Thoracic aorta (tissue), 2 donors: ENCODE data around the gene C11orf71. TPM values are rescaled to one million over a fixed set of nuclear protein-coding genes. Genes with fewer than 3 reads are reported as not detected.

ENCODE experiments used
- ATAC-seq: fragments of 150-250 bp; one replicate; pipeline ENCODE4 v1.8.0; 2017; ENCODE audit warnings: low read depth; ENCODE audit not compliant: insufficient number of reproducible peaks, low FRiP score
- DNase-seq: peaks from one replicate; pipeline ENCODE4 v3.0.0-alpha.2; 2020; ENCODE audit warnings: low spot score
- H3K27ac ChIP-seq, 2 donors: fragments of 200-600 bp; sonication (generic); 1 replicate in 1 of 2; 2 replicates in 1 of 2; pipeline ENCODE4 v1.5.1; 2016; ENCODE audit warnings: mild to moderate bottlenecking in 2 of 2, moderate library complexity in 2 of 2
- H3K27me3 ChIP-seq: fragments of 200-600 bp; sonication (generic); replicated peaks from 2 replicates; pipeline ENCODE4 v1.6.0; 2016; ENCODE audit warnings: mild to moderate bottlenecking; ENCODE audit not compliant: insufficient read depth
- H3K36me3 ChIP-seq: fragments of 200-600 bp; sonication (generic); one replicate; pipeline ENCODE4 v1.5.1; 2016
- H3K4me1 ChIP-seq, 2 donors: fragments of 200-600 bp; sonication (generic); 1 replicate in 1 of 2; 2 replicates in 1 of 2; pipeline versions ENCODE4 v1.5.1 to v1.6.0; 2016; ENCODE audit warnings: low read depth in 2 of 2, mild to moderate bottlenecking in 1 of 2; ENCODE audit not compliant: control insufficient read depth in 1 of 2
- H3K4me3 ChIP-seq: fragments of 200-600 bp; sonication (generic); 2 replicates; pipeline ENCODE4 v1.5.1; 2016; ENCODE audit warnings: mild to moderate bottlenecking
- H3K9me3 ChIP-seq: fragments of 200-600 bp; sonication (generic); 2 replicates; pipeline ENCODE4 v1.5.1; 2016
- CTCF ChIP-seq: fragments of 200-600 bp; sonication (generic); IDR thresholded peaks from one replicate; pipeline ENCODE4 v1.5.1; 2019; ENCODE audit warnings: antibody characterized with exemption
- total RNA-seq, 2 donors: library from RNA; depleted of rRNA; stranded (reverse); fragments of >200 nt; gene quantifications; one replicate each; pipeline versions ENCODE4 v1.1.0 to v1.2.3, GENCODE V29; 2016

Gene C11orf71
- total RNA-seq, 2 donors from 2014 or later: 2.9 to 4.1 TPM

- TF ChIP-seq CTCF: no peak
Observed at GRCh38 chr11:114395736-114396135, 4.6 kb downstream of the C11orf71 start.

DNA sequence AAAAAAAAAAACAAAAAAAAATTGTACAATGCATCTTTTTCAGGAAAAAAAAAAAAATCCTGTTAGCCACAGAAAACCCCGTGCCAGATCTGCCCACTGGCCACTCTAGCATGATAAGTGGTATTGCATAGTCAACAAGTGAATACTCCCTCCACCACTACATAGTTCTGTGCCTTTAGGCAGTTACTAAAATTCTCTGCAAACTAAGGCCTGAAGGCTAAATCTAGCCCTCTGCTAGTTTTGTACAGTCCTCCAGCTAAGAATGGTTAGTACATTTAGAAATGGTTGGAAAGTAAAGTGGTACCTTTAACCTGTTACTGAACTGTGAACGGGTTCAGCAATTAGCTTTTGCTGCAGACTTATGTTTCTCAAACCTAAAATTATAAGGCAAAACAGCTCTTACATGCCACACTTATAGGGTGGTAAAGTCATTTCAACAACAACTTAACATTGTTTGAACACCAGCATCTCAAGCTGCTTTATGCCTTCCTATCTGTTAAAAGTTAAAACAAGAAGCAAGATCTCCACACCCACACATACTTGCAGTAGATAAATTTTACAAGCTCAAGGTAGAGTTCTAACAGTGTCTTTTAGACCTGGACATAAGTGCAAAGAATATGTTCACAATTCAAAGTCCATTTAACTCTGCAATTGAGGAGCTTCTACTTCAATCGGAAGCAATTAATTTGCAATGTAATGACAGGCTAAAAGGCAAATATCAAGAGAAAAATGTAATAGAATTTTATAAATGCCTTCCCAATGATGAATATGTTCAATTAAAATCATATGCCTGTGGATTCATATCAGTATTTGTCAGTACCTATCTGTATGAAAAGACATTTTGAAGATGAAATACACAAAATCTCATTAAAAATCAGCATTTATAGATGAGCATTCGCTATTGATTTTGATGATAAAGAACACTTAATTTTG, 7.3 kb downstream of the C11orf71 start:
- Histone ChIP-seq H3K4me3 (no peak overlapping the region), H3K27ac (no peak overlapping the region), H3K9me3 (no peaks in the 10 kb centered on the region), H3K36me3 (no peaks in the 10 kb centered on the region), H3K27me3 (no peaks in the 10 kb centered on the region), H3K4me1 (no peaks in the 10 kb centered on the region)
- no peak for TF ChIP-seq CTCF
- ATAC-seq (no peak), DNase-seq (no peak)

More at GRCh38 chr11:114395736-114396135, 4.6 kb downstream of the C11orf71 start:
- Histone ChIP-seq H3K27ac (no peak overlapping the region), H3K27me3 (no peaks in the 10 kb centered on the region), H3K9me3 (no peaks in the 10 kb centered on the region), H3K4me1 (peaks cover 7 to 17% of the 10 kb centered on the region in 2 donors), H3K36me3 (no peaks in the 10 kb centered on the region), H3K4me3 (no peak overlapping the region)
- no peak for DNase-seq
- ATAC-seq: no peak

- ATAC-seq: no peak
Observed at GRCh38 chr11:114386545-114386944, 13.8 kb downstream of the C11orf71 start.

GRCh38 chr11:114386131-114386530, 14.2 kb downstream of the C11orf71 start:
- no peak overlapping the region for H3K27ac ChIP-seq
- H3K4me3 ChIP-seq: no peak overlapping the region
- ATAC-seq: no peak
- H3K9me3 ChIP-seq: no peaks in the 10 kb centered on the region
- peaks cover 0 to 8% of the 10 kb centered on the region in 2 donors for H3K4me1 ChIP-seq
- no peak for DNase-seq
- no peaks in the 10 kb centered on the region for H3K36me3 ChIP-seq
- no peaks in the 10 kb centered on the region for H3K27me3 ChIP-seq
- no peak for TF ChIP-seq CTCF

More at GRCh38 chr11:114386545-114386944, 13.8 kb downstream of the C11orf71 start:
- DNase-seq: no peak
- no peak overlapping the region for H3K4me3 ChIP-seq
- no peak for TF ChIP-seq CTCF
- no peaks in the 10 kb centered on the region for H3K27me3 ChIP-seq
- H3K27ac ChIP-seq: no peak overlapping the region
- H3K4me1 ChIP-seq: peaks cover 0 to 8% of the 10 kb centered on the region in 2 donors
- no peaks in the 10 kb centered on the region for H3K9me3 ChIP-seq
- H3K36me3 ChIP-seq: no peaks in the 10 kb centered on the region

GRCh38 chr11:114384487-114384886, 15.8 kb downstream of the C11orf71 start:
- Histone ChIP-seq H3K27ac (no peak overlapping the region), H3K4me1 (peaks cover 0 to 8% of the 10 kb centered on the region in 2 donors), H3K9me3 (no peaks in the 10 kb centered on the region), H3K4me3 (no peak overlapping the region), H3K36me3 (no peaks in the 10 kb centered on the region), H3K27me3 (no peaks in the 10 kb centered on the region)
- no peak for ATAC-seq
- no peak for DNase-seq
- TF ChIP-seq CTCF: no peak
